ENCODE measurements around the gene AKAP8L.

AKAP8L gene

GRCh38 chr19:15431396-15432017 lies 12.7 kb upstream of the AKAP8L start:
- no peak for TF ChIP-seq CTCF (IDR thresholded peaks at IDR 0.05; ENCODE audit: insufficient read depth, missing control alignments)
- FAIRE-seq = no peak
- DNase-seq (ENCODE audit: insufficient read length, low spot score) = no peak

GRCh38 chr19:15430526-15431120 lies 11.8 kb upstream of the AKAP8L start:
- DNase-seq (ENCODE audit: insufficient read length, low spot score) (no peak), FAIRE-seq (no peak)
- TF ChIP-seq CTCF (IDR thresholded peaks at IDR 0.05; ENCODE audit: insufficient read depth, missing control alignments) = no peak

GRCh38 chr19:15429825-15430467 lies 11.2 kb upstream of the AKAP8L start:
- FAIRE-seq (no peak), DNase-seq (ENCODE audit: insufficient read length, low spot score) (no peak)
- TF ChIP-seq CTCF (IDR thresholded peaks at IDR 0.05; ENCODE audit: insufficient read depth, missing control alignments) = no peak

GRCh38 chr19:15428956-15429824 lies 10.4 kb upstream of the AKAP8L start:
- DNase-seq (ENCODE audit: insufficient read length, low spot score) (no peak), FAIRE-seq (no peak)
- no peak for TF ChIP-seq CTCF (IDR thresholded peaks at IDR 0.05; ENCODE audit: insufficient read depth, missing control alignments)

- no peak for TF ChIP-seq CTCF (IDR thresholded peaks at IDR 0.05; ENCODE audit: insufficient read depth, missing control alignments)
- no peak for DNase-seq (ENCODE audit: insufficient read length, low spot score)
- FAIRE-seq = no peak
These were observed 9.2 kb upstream of the AKAP8L start for GRCh38 chr19:15427991-15428471.

GRCh38 chr19:15427350-15427700 lies 8.5 kb upstream of the AKAP8L start:
- TF ChIP-seq CTCF (IDR thresholded peaks at IDR 0.05; ENCODE audit: insufficient read depth, missing control alignments) = no peak
- FAIRE-seq (no peak), DNase-seq (ENCODE audit: insufficient read length, low spot score) (no peak)
